Ovary (tissue), 3 donors: Measurements from ENCODE around the gene CCDC57.

Source experiments
- EP300 ChIP-seq: sonication (generic); formaldehyde crosslinking; IDR thresholded peaks from one replicate; pipeline ENCODE4 v1.6.1; 2017; ENCODE audit warnings: antibody characterized with exemption
- POLR2A ChIP-seq: fragments of 450-650 bp; IDR thresholded peaks from one replicate; pipeline ENCODE4 v1.6.1; 2017; ENCODE audit warnings: antibody characterized with exemption, mild to moderate bottlenecking, moderate library complexity
- TF ChIP-seq, protein P1 (sequence below), 3 donors: fragments of 450-650 bp in 2 of 3; fragments of 200-600 bp in 1 of 3; IDR thresholded peaks; one replicate each; pipeline versions ENCODE4 v1.5.1 to v1.8.0; 2016 to 2022; ENCODE audit warnings: antibody characterized with exemption in 3 of 3, mild to moderate bottlenecking in 1 of 3
- donor health status: DM: no; HTN: no; CAD: no.

DNA sequence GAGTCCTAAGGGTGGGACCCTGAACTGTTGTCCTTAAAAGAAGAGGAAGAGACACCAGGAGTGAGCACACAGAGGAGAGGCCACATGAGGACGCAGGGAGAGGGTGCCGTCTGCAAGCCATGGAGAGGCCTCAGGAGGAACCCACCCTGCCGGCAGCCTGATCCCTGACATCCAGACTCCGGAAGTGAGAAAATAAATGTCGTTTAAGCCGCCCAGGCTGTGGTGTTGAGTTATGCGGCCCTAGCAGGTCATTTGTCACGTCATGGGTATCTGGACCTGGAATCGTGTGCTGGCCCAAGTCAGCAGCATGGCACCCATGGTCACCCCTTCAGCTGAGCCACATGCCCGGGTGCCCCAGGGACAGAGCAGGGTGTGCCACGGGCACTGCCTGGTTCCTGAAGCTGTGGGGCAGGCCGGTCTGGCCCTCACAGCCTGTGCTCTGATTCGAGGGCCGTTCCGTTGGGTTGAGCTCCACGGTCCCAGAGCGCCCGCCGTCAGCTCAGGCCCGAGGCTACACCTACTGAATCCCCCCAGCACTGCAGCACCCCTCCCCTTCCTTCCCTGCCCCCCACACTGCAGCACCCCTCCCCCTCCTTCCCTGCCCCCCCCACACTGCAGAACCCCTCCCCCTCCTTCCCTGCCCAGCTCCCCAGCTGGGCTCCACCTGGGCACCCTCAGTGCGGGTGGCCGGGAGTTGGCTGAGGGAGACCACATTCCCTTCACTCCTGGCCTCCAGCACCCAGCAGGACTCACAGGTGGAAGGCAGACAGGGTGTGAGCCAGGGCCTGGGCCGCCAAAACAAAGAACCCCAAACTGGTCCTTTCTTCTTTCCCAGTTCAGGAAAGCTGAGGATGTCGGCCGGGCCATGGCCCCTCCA lies 2.7 kb upstream of the CCDC57 start:
- TF ChIP-seq, protein P1, sequence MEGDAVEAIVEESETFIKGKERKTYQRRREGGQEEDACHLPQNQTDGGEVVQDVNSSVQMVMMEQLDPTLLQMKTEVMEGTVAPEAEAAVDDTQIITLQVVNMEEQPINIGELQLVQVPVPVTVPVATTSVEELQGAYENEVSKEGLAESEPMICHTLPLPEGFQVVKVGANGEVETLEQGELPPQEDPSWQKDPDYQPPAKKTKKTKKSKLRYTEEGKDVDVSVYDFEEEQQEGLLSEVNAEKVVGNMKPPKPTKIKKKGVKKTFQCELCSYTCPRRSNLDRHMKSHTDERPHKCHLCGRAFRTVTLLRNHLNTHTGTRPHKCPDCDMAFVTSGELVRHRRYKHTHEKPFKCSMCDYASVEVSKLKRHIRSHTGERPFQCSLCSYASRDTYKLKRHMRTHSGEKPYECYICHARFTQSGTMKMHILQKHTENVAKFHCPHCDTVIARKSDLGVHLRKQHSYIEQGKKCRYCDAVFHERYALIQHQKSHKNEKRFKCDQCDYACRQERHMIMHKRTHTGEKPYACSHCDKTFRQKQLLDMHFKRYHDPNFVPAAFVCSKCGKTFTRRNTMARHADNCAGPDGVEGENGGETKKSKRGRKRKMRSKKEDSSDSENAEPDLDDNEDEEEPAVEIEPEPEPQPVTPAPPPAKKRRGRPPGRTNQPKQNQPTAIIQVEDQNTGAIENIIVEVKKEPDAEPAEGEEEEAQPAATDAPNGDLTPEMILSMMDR (IDR thresholded peaks at IDR 0.05): no peak
- no peak for TF ChIP-seq POLR2A
- TF ChIP-seq EP300: no peak
